K562 (cell line): ENCODE measurements around the gene BORCS5. TPM values are rescaled to one million over a fixed set of nuclear protein-coding genes. Genes with fewer than 3 reads are reported as not detected.

Source experiments
- ADNP ChIP-seq: fragments of 200-800 bp; sonication (Bioruptor generic); IDR thresholded peaks from 2 replicates; pipeline ENCODE4 v1.6.1; 2016; ENCODE audit warnings: missing genetic modification characterization, missing compliant biosample characterization
- ARID2 ChIP-seq: fragments of 450-650 bp; IDR thresholded peaks from 2 replicates; pipeline ENCODE4 v1.6.1; 2017; ENCODE audit warnings: antibody characterized with exemption, mild to moderate bottlenecking
- CBFA2T3 ChIP-seq: fragments of 450-650 bp; IDR thresholded peaks from 2 replicates; pipeline ENCODE4 v1.6.1; 2017
- CC2D1A ChIP-seq: fragments of 450-650 bp; IDR thresholded peaks from 2 replicates; pipeline ENCODE4 v1.6.1; 2017; ENCODE audit warnings: mild to moderate bottlenecking
- CREB1 ChIP-seq, 2 experiments: sonication (generic) in 1 of 2; formaldehyde crosslinking in 1 of 2; IDR thresholded peaks; 2 replicates each; pipeline versions ENCODE4 v1.6.1 to v1.8.0; 2012 to 2022; ENCODE audit warnings: inconsistent platforms in 1 of 2, mild to moderate bottlenecking in 1 of 2, missing genetic modification reagents in 1 of 2, moderate library complexity in 1 of 2
- DACH1 ChIP-seq: fragments of 450-650 bp; IDR thresholded peaks from 2 replicates; pipeline ENCODE4 v1.6.1; 2018; ENCODE audit not compliant: partially characterized antibody
- KDM4B ChIP-seq, 2 experiments: fragments of 450-650 bp in 1 of 2; sonication (generic) in 1 of 2; IDR thresholded peaks; 2 replicates each; pipeline ENCODE4 v1.6.1; 2016 to 2017; ENCODE audit warnings: borderline replicate concordance in 2 of 2, antibody characterized with exemption in 1 of 2, low read depth in 1 of 2, mild to moderate bottlenecking in 1 of 2
- RAD21 ChIP-seq, 2 experiments: fragments of 250-450 bp in 1 of 2; fragments of 450-650 bp in 1 of 2; sonication (Bioruptor Pico) in 1 of 2; formaldehyde crosslinking in 1 of 2; IDR thresholded peaks in 1 of 2; conservative IDR thresholded peaks in 1 of 2; 2 replicates each; pipeline versions ENCODE4 v1.4.0 to v1.8.0; 2020 to 2022; ENCODE audit warnings: mild to moderate bottlenecking in 2 of 2, moderate library complexity in 1 of 2
- SRSF3 ChIP-seq: fragments of 200-400 bp; formaldehyde crosslinking; IDR thresholded peaks from 2 replicates; pipeline ENCODE4 v1.6.1; 2016; ENCODE audit warnings: mild to moderate bottlenecking, low read length, moderate library complexity; ENCODE audit not compliant: insufficient read depth
- XRCC4 ChIP-seq: IDR thresholded peaks from one replicate; pipeline ENCODE4 v1.6.1; 2011; ENCODE audit not compliant: insufficient read depth, insufficient read length; ENCODE audit errors: extremely low read depth
- polyA plus RNA-seq, 8 experiments: library from polyadenylated mRNA; depleted of rRNA in 4 of 8; stranded (reverse) in 5 of 8; unstranded in 3 of 8; fragments of >200 nt; fragmentation: Nextera tagmentation in 2 of 8; fragmentation: Illumina TruSeq in 1 of 8; extraction: Ambion mirVana in 2 of 8; extraction: Trizol in 1 of 8; gene quantifications; 2 replicates each; pipeline versions ENCODE4 v1.2.1 to v1.2.3, GENCODE V29; 2011 to 2014; ENCODE audit warnings: inconsistent platforms in 1 of 8, missing spikeins in 1 of 8
- total RNA-seq, 7 experiments: library from RNA; depleted of rRNA in 6 of 7; stranded (reverse); fragments of >200 nt in 6 of 7; fragmentation: Illumina TruSeq in 2 of 7; extraction: Trizol in 2 of 7; gene quantifications; 2 replicates each; pipeline versions ENCODE4 v1.2.1 to v1.2.3, GENCODE V29; 2011 to 2021; ENCODE audit warnings: low replicate concordance in 1 of 7
- TF ChIP-seq, protein P1 (sequence below), 3 experiments: IDR thresholded peaks in 2 of 3; conservative IDR thresholded peaks in 1 of 3; 2 replicates each; pipeline ENCODE4 v1.5.1; 2011 to 2012; ENCODE audit warnings: low read length in 3 of 3, mild to moderate bottlenecking in 3 of 3, control low read depth in 2 of 3, improper control_type of control experiment in 1 of 3, inconsistent platforms in 1 of 3, low read depth in 1 of 3, mixed read lengths in 1 of 3, moderate library complexity in 1 of 3; ENCODE audit not compliant: insufficient read depth in 2 of 3
- TF ChIP-seq, protein P2 (sequence below): fragments of 450-650 bp; IDR thresholded peaks from 2 replicates; pipeline ENCODE4 v1.6.1; 2016

Gene BORCS5
- total and polyA plus RNA-seq, 9 of the 15 experiments (the other 6 are each of a cell fraction or from before 2014, with no cell fraction given): 0.31 to 12.4 (median 6.6) TPM

DNA sequence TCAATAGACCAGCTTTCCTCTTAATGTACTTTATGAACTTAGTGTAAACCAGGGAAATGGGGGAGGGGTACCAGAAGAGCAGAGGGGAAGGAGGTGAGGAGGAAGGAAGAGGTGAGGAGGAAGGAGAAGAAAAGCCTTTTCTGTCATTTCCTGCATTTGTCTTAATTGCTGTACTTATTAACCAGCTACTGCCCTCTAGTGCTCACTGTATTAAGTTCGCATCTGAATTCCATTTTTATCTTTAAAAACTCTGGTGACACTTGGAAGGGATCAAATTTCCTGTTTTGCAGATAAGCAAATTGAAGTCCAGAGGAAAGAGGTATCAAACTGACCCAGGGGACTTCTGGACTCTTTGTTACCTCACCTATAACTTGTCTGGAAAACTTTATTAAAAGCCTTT is 29.1 kb upstream of the BORCS5 start (continued):
- TF ChIP-seq CREB1 (IDR thresholded peaks at IDR 0.05): no peak
- TF ChIP-seq CREB1 (CRISPR knock-in tag; IDR thresholded peaks at IDR 0.05): no peak
- peak; percentile 39 for TF ChIP-seq DACH1
- TF ChIP-seq XRCC4: no peak
- 0 out of 2 replicates have a peak, but pooled peaks have one; percentile 24 for TF ChIP-seq CC2D1A
- no peak for TF ChIP-seq CBFA2T3
- TF ChIP-seq, protein P1, sequence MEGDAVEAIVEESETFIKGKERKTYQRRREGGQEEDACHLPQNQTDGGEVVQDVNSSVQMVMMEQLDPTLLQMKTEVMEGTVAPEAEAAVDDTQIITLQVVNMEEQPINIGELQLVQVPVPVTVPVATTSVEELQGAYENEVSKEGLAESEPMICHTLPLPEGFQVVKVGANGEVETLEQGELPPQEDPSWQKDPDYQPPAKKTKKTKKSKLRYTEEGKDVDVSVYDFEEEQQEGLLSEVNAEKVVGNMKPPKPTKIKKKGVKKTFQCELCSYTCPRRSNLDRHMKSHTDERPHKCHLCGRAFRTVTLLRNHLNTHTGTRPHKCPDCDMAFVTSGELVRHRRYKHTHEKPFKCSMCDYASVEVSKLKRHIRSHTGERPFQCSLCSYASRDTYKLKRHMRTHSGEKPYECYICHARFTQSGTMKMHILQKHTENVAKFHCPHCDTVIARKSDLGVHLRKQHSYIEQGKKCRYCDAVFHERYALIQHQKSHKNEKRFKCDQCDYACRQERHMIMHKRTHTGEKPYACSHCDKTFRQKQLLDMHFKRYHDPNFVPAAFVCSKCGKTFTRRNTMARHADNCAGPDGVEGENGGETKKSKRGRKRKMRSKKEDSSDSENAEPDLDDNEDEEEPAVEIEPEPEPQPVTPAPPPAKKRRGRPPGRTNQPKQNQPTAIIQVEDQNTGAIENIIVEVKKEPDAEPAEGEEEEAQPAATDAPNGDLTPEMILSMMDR (IDR thresholded peaks at IDR 0.05 in 2 of 3, conservative IDR thresholded peaks at IDR 0.05 in 1 of 3; ENCODE audit: insufficient read depth in 2 of 3, low read depth in 1 of 3, low read length in 3 of 3): peak; percentile 50 to 71 (median 66); a peak in 5 of 6 replicates
- no peak for TF ChIP-seq ADNP (tag)
- peak; percentile 28; the same call in 1 of the 2 replicates for TF ChIP-seq ARID2
- TF ChIP-seq KDM4B (IDR thresholded peaks at IDR 0.05; ENCODE audit: borderline replicate concordance in 2 of 2, low read depth in 1 of 2): no peak
- TF ChIP-seq, protein P2, sequence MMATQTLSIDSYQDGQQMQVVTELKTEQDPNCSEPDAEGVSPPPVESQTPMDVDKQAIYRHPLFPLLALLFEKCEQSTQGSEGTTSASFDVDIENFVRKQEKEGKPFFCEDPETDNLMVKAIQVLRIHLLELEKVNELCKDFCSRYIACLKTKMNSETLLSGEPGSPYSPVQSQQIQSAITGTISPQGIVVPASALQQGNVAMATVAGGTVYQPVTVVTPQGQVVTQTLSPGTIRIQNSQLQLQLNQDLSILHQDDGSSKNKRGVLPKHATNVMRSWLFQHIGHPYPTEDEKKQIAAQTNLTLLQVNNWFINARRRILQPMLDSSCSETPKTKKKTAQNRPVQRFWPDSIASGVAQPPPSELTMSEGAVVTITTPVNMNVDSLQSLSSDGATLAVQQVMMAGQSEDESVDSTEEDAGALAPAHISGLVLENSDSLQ: peak; percentile 5; the same call in 1 of the 2 replicates
- TF ChIP-seq SRSF3: no peak
- TF ChIP-seq RAD21 (CRISPR knock-in tag; conservative IDR thresholded peaks at IDR 0.05 in 1 of 2, IDR thresholded peaks at IDR 0.05 in 1 of 2): peak; percentile 64 to 85
- TF ChIP-seq, all 486 proteins: peak for 9
